Measurements from ENCODE around the gene ADAMTSL5. TPM values are rescaled to one million over a fixed set of nuclear protein-coding genes. Genes with fewer than 3 reads are reported as not detected.

Gene ADAMTSL5
- total and polyA plus RNA-seq, 9 of the 15 experiments (the other 6 are each of a cell fraction or from before 2014, with no cell fraction given), result 1.0 to 11.6 (median 4.1) TPM

DNA sequence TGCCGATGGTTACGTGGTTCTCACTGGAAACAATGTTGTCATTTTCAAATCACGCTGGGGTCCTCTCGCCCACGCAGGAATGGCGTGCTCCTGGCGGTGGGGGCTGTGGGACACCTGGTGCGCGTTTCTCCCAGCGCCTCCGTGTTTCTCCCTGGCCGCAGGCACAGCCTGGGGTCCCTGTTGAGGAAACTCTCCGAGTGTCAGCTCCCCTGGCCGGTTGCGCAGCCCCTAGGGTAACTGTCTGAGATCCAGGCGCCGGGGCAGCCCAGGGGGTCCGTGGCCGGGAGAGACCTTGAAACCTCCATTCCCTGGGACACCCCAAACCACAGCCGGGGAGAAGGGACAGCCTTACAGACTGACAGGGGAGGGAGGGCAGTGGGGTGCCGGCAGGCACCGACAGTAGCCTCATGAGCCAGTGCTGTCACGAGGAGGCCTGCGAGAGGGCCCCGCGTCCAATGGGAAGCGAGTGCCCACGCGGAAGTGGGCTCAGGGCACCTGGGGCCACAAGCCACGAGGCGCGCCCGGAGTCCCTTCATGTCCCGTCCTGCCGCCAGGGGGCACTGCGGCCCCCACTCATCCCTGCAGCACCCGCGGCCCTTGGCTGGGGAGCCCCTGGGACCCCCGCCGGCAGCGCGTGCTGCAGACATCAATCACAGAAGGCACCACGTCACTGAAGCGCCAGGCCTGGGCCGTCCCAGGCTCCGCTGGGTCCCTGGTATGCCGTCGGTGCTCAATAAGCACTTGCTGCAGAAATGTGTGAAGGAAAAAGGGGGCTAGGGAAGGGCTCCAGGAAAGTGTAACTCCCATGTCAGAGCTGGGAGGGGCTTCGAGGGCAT, 9.5 kb downstream of the ADAMTSL5 start (continued):
- TF ChIP-seq, protein P1, sequence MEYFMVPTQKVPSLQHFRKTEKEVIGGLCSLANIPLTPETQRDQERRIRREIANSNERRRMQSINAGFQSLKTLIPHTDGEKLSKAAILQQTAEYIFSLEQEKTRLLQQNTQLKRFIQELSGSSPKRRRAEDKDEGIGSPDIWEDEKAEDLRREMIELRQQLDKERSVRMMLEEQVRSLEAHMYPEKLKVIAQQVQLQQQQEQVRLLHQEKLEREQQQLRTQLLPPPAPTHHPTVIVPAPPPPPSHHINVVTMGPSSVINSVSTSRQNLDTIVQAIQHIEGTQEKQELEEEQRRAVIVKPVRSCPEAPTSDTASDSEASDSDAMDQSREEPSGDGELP (CRISPR knock-in tag; IDR thresholded peaks at IDR 0.05; ENCODE audit: borderline replicate concordance), result peak; percentile 89
- TF ChIP-seq SAP30 (IDR thresholded peaks at IDR 0.05; ENCODE audit: borderline replicate concordance, insufficient read depth, low read depth, low read length, poor library complexity, severe bottlenecking) (peak; percentile 17), ZNF24 (IDR thresholded peaks at IDR 0.05) (no peak), TAF1 (IDR thresholded peaks at IDR 0.05; ENCODE audit: control insufficient read depth, extremely low read depth, insufficient read depth, low read length, severe bottlenecking) (no peak), ZNF224 (CRISPR knock-in tag; IDR thresholded peaks at IDR 0.05) (0 out of 2 replicates have a peak, but pooled peaks have one; percentile 32), BRCA1 (IDR thresholded peaks at IDR 0.05) (no peak), BRCA1 (CRISPR knock-in tag; IDR thresholded peaks at IDR 0.05) (0 out of 2 replicates have a peak, but pooled peaks have one; percentile 51), NCOA1 (IDR thresholded peaks at IDR 0.05; ENCODE audit: low read depth) (no peak), CHCHD3 (CRISPR knock-in tag; IDR thresholded peaks at IDR 0.05) (no peak), ZNF134 (CRISPR knock-in tag; conservative IDR thresholded peaks at IDR 0.05) (no peak), GATAD2A (IDR thresholded peaks at IDR 0.05) (peak; percentile 80; the same call in 1 of the 2 replicates), FOXP1 (CRISPR knock-in tag; IDR thresholded peaks at IDR 0.05) (peak; percentile 94), MCM7 (IDR thresholded peaks at IDR 0.05) (no peak), SIN3A (IDR thresholded peaks at IDR 0.05; ENCODE audit: borderline replicate concordance in 2 of 2, control insufficient read depth in 1 of 2, low read depth in 2 of 2, low read length in 2 of 2) (peak in 1 of 2 experiments; percentile 49; a peak in 1 of 4 replicates), CBX1 (IDR thresholded peaks at IDR 0.05; ENCODE audit: low read depth) (peak; percentile 72; the same call in 1 of the 2 replicates)
- TF ChIP-seq, protein P2, sequence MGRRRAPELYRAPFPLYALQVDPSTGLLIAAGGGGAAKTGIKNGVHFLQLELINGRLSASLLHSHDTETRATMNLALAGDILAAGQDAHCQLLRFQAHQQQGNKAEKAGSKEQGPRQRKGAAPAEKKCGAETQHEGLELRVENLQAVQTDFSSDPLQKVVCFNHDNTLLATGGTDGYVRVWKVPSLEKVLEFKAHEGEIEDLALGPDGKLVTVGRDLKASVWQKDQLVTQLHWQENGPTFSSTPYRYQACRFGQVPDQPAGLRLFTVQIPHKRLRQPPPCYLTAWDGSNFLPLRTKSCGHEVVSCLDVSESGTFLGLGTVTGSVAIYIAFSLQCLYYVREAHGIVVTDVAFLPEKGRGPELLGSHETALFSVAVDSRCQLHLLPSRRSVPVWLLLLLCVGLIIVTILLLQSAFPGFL (CRISPR knock-in tag; IDR thresholded peaks at IDR 0.05), result peak; percentile 90; the same call in 1 of the 2 replicates
- TF ChIP-seq, protein P3, sequence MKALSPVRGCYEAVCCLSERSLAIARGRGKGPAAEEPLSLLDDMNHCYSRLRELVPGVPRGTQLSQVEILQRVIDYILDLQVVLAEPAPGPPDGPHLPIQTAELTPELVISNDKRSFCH (CRISPR knock-in tag; IDR thresholded peaks at IDR 0.05), result no peak
- TF ChIP-seq, protein P3 (tag; IDR thresholded peaks at IDR 0.05), result peak; percentile 43; the same call in 1 of the 2 replicates
- TF ChIP-seq, protein P4, sequence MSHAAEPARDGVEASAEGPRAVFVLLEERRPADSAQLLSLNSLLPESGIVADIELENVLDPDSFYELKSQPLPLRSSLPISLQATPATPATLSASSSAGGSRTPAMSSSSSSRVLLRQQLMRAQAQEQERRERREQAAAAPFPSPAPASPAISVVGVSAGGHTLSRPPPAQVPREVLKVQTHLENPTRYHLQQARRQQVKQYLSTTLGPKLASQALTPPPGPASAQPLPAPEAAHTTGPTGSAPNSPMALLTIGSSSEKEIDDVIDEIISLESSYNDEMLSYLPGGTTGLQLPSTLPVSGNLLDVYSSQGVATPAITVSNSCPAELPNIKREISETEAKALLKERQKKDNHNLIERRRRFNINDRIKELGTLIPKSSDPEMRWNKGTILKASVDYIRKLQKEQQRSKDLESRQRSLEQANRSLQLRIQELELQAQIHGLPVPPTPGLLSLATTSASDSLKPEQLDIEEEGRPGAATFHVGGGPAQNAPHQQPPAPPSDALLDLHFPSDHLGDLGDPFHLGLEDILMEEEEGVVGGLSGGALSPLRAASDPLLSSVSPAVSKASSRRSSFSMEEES (CRISPR knock-in tag; IDR thresholded peaks at IDR 0.05), result peak; percentile 21; the same call in 1 of the 2 replicates
- TF ChIP-seq, protein P5, sequence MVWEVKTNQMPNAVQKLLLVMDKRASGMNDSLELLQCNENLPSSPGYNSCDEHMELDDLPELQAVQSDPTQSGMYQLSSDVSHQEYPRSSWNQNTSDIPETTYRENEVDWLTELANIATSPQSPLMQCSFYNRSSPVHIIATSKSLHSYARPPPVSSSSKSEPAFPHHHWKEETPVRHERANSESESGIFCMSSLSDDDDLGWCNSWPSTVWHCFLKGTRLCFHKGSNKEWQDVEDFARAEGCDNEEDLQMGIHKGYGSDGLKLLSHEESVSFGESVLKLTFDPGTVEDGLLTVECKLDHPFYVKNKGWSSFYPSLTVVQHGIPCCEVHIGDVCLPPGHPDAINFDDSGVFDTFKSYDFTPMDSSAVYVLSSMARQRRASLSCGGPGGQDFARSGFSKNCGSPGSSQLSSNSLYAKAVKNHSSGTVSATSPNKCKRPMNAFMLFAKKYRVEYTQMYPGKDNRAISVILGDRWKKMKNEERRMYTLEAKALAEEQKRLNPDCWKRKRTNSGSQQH (CRISPR knock-in tag; IDR thresholded peaks at IDR 0.05), result no peak
- TF ChIP-seq, protein P6, sequence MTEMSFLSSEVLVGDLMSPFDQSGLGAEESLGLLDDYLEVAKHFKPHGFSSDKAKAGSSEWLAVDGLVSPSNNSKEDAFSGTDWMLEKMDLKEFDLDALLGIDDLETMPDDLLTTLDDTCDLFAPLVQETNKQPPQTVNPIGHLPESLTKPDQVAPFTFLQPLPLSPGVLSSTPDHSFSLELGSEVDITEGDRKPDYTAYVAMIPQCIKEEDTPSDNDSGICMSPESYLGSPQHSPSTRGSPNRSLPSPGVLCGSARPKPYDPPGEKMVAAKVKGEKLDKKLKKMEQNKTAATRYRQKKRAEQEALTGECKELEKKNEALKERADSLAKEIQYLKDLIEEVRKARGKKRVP (CRISPR knock-in tag; IDR thresholded peaks at IDR 0.05), result no peak
